Tibial nerve (tissue), 4 donors: ENCODE results near the gene EXT2. TPM values are rescaled to one million over a fixed set of nuclear protein-coding genes. Genes with fewer than 3 reads are reported as not detected.
A peak's percentile ranks its signal among the peaks of the same experiment; 100 is the strongest.

Experiments used
- DNase-seq, 2 donors: peaks; one replicate each; pipeline ENCODE4 v3.0.0-alpha.2; 2019; ENCODE audit warnings: low spot score in 2 of 2
- H3K27ac ChIP-seq, 4 donors: fragments of 200-600 bp; sonication (generic) in 3 of 4; one replicate each; pipeline ENCODE4 v1.5.1; 2017 to 2019; ENCODE audit warnings: mild to moderate bottlenecking in 1 of 4
- H3K27me3 ChIP-seq, 2 donors: fragments of 200-600 bp; sonication (generic) in 1 of 2; one replicate each; pipeline versions ENCODE4 v1.5.1 to v1.6.0; 2017 to 2019
- H3K36me3 ChIP-seq, 3 donors: fragments of 200-600 bp; sonication (generic); one replicate each; pipeline ENCODE4 v1.5.1; 2018 to 2019
- H3K4me1 ChIP-seq, 4 donors: fragments of 200-600 bp; sonication (generic) in 3 of 4; one replicate each; pipeline ENCODE4 v1.5.1; 2017 to 2019
- H3K4me3 ChIP-seq, 4 donors: fragments of 200-600 bp; sonication (generic) in 3 of 4; one replicate each; pipeline ENCODE4 v1.5.1; 2017 to 2019; ENCODE audit warnings: mild to moderate bottlenecking in 1 of 4, moderate library complexity in 1 of 4
- H3K9me3 ChIP-seq, 4 donors: fragments of 200-600 bp; sonication (generic) in 3 of 4; one replicate each; pipeline ENCODE4 v1.5.1; 2017 to 2019
- CTCF ChIP-seq, 5 experiments: fragments of 200-600 bp in 3 of 5; fragments of 450-650 bp in 2 of 5; sonication (generic) in 3 of 5; IDR thresholded peaks; one replicate each; pipeline ENCODE4 v1.5.1; 2016 to 2019; ENCODE audit warnings: antibody characterized with exemption in 5 of 5, mild to moderate bottlenecking in 3 of 5, moderate library complexity in 2 of 5
- EP300 ChIP-seq, 2 donors: sonication (generic); formaldehyde crosslinking; IDR thresholded peaks; one replicate each; pipeline ENCODE4 v1.6.1; 2017; ENCODE audit warnings: antibody characterized with exemption in 2 of 2, mild to moderate bottlenecking in 1 of 2
- POLR2A ChIP-seq, 2 donors: fragments of 450-650 bp; IDR thresholded peaks; one replicate each; pipeline ENCODE4 v1.6.1; 2017; ENCODE audit warnings: antibody characterized with exemption in 2 of 2, mild to moderate bottlenecking in 2 of 2, moderate library complexity in 2 of 2
- WGBS, 2 donors: methylation state at CpG; one replicate each; pipeline ENCODE4 v1.1.5; 2018; 5-methylcytosine and 5-hydroxymethylcytosine counted together
- total RNA-seq, 4 donors: library from RNA; depleted of rRNA; stranded (reverse); fragments of >200 nt; gene quantifications; one replicate each; pipeline ENCODE4 v1.1.0, GENCODE V29; 2016

The EXT2 gene
- total RNA-seq, 4 donors from 2014 or later = 69.3 to 80.0 (median 73.1) TPM

DNA sequence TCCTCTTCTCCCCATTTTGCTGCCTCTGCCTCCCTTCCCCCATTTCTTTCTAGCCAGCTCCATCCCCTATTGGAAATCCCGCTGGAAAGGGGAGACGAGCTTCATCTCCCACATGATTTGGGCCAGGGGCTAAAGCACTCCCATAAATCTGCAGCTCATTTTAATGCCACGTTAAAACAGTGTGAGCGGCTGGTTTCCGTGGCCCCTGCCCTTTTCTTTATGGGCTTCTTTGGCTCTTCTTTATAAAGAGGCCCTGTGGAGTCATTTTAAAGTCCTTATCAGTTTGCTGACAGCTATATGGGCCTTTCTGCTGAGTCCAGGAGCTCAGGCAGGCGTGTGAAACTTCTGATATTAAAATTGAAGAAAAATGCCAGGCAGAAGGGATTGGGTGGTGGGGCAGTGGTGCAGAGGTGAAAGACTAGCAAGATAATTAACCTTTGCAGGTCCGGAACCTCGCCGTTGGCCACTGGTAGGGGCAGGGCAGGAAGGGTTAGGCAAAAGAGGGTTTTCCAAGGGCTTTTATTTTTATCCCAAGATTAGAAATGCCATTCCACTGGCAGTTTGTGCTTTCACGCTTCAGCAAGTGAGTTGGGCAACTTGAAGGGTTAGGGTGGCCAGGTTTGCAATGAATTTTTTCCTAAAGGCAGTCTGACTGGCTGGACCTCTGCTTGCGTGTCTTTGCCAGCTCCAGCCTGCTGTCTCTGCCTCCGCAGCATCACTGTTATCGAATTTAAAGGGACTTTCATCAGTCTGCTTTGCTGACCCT lies 44.3 kb downstream of the EXT2 start:
- H3K27ac ChIP-seq = peak overlapping the region in 1 of 4 donors; percentile 6
- WGBS, 2 donors = 69 to 73% methylated on average over 13 of the region's 13 CpGs

DNA sequence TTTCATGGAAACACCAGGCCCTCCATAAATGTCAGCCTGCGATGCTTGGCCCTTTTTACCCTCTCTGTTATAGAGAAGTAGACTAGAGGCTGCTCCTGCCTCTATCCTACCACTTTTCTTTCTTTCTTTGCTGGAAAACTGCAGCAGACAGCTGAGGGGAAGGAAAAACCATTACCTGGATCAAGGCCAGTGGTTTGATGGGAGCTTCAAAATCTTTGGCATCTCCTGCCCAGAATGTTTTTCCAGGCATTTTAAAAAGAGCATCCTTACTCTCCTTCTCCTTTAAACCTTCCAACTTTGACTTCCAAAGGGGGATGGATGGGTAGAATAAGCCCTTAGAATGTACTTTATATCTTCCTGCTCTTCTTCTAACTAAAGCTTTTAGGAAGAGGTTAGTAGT lies 44.9 kb downstream of the EXT2 start:
- DNase-seq = no peak
- Histone ChIP-seq H3K36me3 (peaks cover 0 to 21% (median 0%) of the 10 kb centered on the region in 3 donors), H3K27ac (peak overlapping the region in 1 of 4 donors; percentile 6), H3K9me3 (no peaks in the 10 kb centered on the region), H3K27me3 (no peaks in the 10 kb centered on the region), H3K4me1 (peaks cover 0 to 37% (median 2%) of the 10 kb centered on the region in 4 donors), H3K4me3 (no peak overlapping the region)
- TF ChIP-seq CTCF (IDR thresholded peaks at IDR 0.05) (no peak), EP300 (IDR thresholded peaks at IDR 0.05) (no peak), POLR2A (IDR thresholded peaks at IDR 0.05) (no peak)
- WGBS, 2 donors = 44 to 47% methylated on average over 1 of the region's 1 CpG

More for the DNA sequence above, 44.3 kb downstream of the EXT2 start:
- no peak overlapping the region for H3K4me3 ChIP-seq
- no peak for DNase-seq
- H3K9me3 ChIP-seq = no peaks in the 10 kb centered on the region
- H3K36me3 ChIP-seq = peaks cover 0 to 18% (median 0%) of the 10 kb centered on the region in 3 donors
- no peaks in the 10 kb centered on the region for H3K27me3 ChIP-seq
- peaks cover 0 to 31% (median 1%) of the 10 kb centered on the region in 4 donors for H3K4me1 ChIP-seq
- TF ChIP-seq POLR2A (IDR thresholded peaks at IDR 0.05) (no peak), EP300 (IDR thresholded peaks at IDR 0.05) (no peak), CTCF (IDR thresholded peaks at IDR 0.05) (no peak)

DNA sequence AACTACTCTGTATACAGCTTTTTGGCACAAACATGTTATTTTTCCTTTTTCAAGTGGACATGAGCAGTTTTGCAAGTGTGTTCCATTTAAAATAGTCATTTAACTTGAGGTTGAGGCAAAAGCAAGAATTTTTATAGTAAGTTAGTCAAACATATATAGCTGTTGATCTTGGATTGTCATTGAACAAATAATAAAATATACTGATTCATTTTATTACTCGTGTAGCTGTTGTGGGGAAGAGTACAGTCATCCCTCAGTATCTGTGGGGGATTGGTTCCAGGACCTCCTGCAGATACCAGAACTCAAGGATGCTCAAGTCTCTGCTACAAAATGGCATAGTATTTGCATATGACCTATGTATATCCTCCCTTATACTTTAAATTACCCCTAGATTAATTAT lies 45.3 kb downstream of the EXT2 start:
- Histone ChIP-seq H3K36me3 (peaks cover 0 to 25% (median 1%) of the 10 kb centered on the region in 3 donors), H3K4me1 (peaks cover 0 to 37% (median 2%) of the 10 kb centered on the region in 4 donors), H3K9me3 (no peaks in the 10 kb centered on the region), H3K27ac (no peak overlapping the region), H3K4me3 (no peak overlapping the region), H3K27me3 (no peaks in the 10 kb centered on the region)
- WGBS, 2 donors = 59 to 63% methylated on average over 1 of the region's 1 CpG
- no peak for DNase-seq
- TF ChIP-seq POLR2A (IDR thresholded peaks at IDR 0.05) (no peak), EP300 (IDR thresholded peaks at IDR 0.05) (no peak), CTCF (IDR thresholded peaks at IDR 0.05) (no peak)

- 78 to 79% methylated on average over 7 of the region's 7 CpGs for whole genome bisulfite sequencing, 2 donors
- peak in 1 of 2 donors; percentile 15 for DNase-seq
Observed at GRCh38 chr11:44143987-44144909, 48.8 kb downstream of the EXT2 start.

More at GRCh38 chr11:44143987-44144909, 48.8 kb downstream of the EXT2 start:
- Histone ChIP-seq H3K4me3 (no peak overlapping the region), H3K9me3 (no peaks in the 10 kb centered on the region), H3K27me3 (no peaks in the 10 kb centered on the region), H3K4me1 (peaks cover 0 to 15% (median 2%) of the 10 kb centered on the region in 4 donors), H3K27ac (no peak overlapping the region), H3K36me3 (peaks cover 0 to 47% (median 4%) of the 10 kb centered on the region in 3 donors)
- TF ChIP-seq POLR2A (IDR thresholded peaks at IDR 0.05) (no peak), CTCF (IDR thresholded peaks at IDR 0.05) (no peak), EP300 (IDR thresholded peaks at IDR 0.05) (no peak)
